ENCODE measurements around the gene NUP54.

NUP54 gene

GRCh38 chr4:76148142-76148865 is at the start of gene NUP54:
TSS of gene NUP54 (minus strand) at chr4:76148397. CDS start at chr4:76148374, 23 bp downstream.
- peak; percentile 86 for DNase-seq (ENCODE audit: low read depth)

- DNase-seq (ENCODE audit: low read depth) = no peak
These were observed 49.0 kb upstream of the NUP54 start for GRCh38 chr4:76197031-76197743.

GRCh38 chr4:76196376-76196775 is 48.2 kb upstream of the NUP54 start:
- DNase-seq (ENCODE audit: low read depth) = no peak

GRCh38 chr4:76195326-76195725 is 47.1 kb upstream of the NUP54 start:
- no peak for DNase-seq (ENCODE audit: low read depth)

GRCh38 chr4:76194325-76194724 is 46.1 kb upstream of the NUP54 start:
- DNase-seq (ENCODE audit: low read depth) = peak; percentile 59

- no peak for DNase-seq (ENCODE audit: low read depth)
These were observed 44.0 kb upstream of the NUP54 start for GRCh38 chr4:76192236-76192635.

GRCh38 chr4:76188557-76188956 is 40.4 kb upstream of the NUP54 start:
- no peak for DNase-seq (ENCODE audit: low read depth)

GRCh38 chr4:76188149-76188548 is 40.0 kb upstream of the NUP54 start:
- DNase-seq (ENCODE audit: low read depth) = no peak

GRCh38 chr4:76187152-76187551 is 39.0 kb upstream of the NUP54 start:
- DNase-seq (ENCODE audit: low read depth) = no peak

- no peak for DNase-seq (ENCODE audit: low read depth)
These were observed 34.3 kb upstream of the NUP54 start for GRCh38 chr4:76182463-76182862.

GRCh38 chr4:76179398-76180318 is 31.5 kb upstream of the NUP54 start:
- DNase-seq (ENCODE audit: low read depth) = peak; percentile 65

GRCh38 chr4:76178296-76178695 is 30.1 kb upstream of the NUP54 start:
- no peak for DNase-seq (ENCODE audit: low read depth)

- DNase-seq (ENCODE audit: low read depth) = no peak
These were observed 29.5 kb upstream of the NUP54 start for GRCh38 chr4:76177709-76178108.

GRCh38 chr4:76175336-76175735 is 27.1 kb upstream of the NUP54 start:
- no peak for DNase-seq (ENCODE audit: low read depth)

- no peak for DNase-seq (ENCODE audit: low read depth)
These were observed 26.0 kb upstream of the NUP54 start for GRCh38 chr4:76174216-76174615.

- no peak for DNase-seq (ENCODE audit: low read depth)
These were observed 20.5 kb upstream of the NUP54 start for GRCh38 chr4:76168688-76169087.

GRCh38 chr4:76166480-76166879 is 18.3 kb upstream of the NUP54 start:
- no peak for DNase-seq (ENCODE audit: low read depth)

GRCh38 chr4:76160355-76160754 is 12.2 kb upstream of the NUP54 start:
- no peak for DNase-seq (ENCODE audit: low read depth)

- DNase-seq (ENCODE audit: low read depth) = no peak
These were observed 8.4 kb upstream of the NUP54 start for GRCh38 chr4:76156635-76157034.

GRCh38 chr4:76155979-76156378 is 7.8 kb upstream of the NUP54 start:
- no peak for DNase-seq (ENCODE audit: low read depth)

- DNase-seq (ENCODE audit: low read depth) = no peak
These were observed 5.2 kb upstream of the NUP54 start for GRCh38 chr4:76153356-76153755.

- DNase-seq (ENCODE audit: low read depth) = peak; percentile 72
These were observed 599 bp downstream of the NUP54 start for GRCh38 chr4:76147454-76148141.

All from fibroblast of the conjunctiva (primary cell).